ENCODE data around the gene RAB3C. TPM values are rescaled to one million over a fixed set of nuclear protein-coding genes. Genes with fewer than 3 reads are reported as not detected.

Gene RAB3C
- polyA plus RNA-seq, 1 donor (not counting 4 experiments of a cell fraction or from before 2014, with no cell fraction given) = not detected

DNA sequence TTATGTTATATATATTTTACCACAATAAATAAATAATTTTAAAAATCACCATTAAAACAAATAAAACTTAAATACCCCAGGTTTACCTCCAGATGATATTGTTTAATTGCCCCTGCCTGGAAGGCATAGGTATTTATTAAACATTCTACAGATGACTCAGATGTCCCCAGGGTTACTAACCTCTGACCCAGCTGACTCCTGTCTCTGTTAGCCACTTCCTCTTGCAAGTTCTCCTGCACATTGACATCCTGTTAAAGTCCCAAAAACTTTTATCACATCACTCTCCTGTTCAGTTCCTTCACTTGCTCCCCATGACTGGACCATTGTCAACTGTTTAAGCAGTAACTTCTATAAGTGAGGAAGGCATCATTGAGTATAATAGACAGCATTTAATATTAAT is 37.0 kb upstream of the RAB3C start:
- no peaks in the 10 kb centered on the region for H3K79me2 ChIP-seq (ENCODE audit: control insufficient read depth, insufficient read depth, low read length)
- no peaks in the 10 kb centered on the region for H3K27me3 ChIP-seq (ENCODE audit: control insufficient read depth, extremely low read depth, insufficient read depth, low read length)
- H4K20me1 ChIP-seq (ENCODE audit: control insufficient read depth, extremely low read depth, insufficient read depth, low read length) = no peaks in the 10 kb centered on the region
- TF ChIP-seq, protein P1, sequence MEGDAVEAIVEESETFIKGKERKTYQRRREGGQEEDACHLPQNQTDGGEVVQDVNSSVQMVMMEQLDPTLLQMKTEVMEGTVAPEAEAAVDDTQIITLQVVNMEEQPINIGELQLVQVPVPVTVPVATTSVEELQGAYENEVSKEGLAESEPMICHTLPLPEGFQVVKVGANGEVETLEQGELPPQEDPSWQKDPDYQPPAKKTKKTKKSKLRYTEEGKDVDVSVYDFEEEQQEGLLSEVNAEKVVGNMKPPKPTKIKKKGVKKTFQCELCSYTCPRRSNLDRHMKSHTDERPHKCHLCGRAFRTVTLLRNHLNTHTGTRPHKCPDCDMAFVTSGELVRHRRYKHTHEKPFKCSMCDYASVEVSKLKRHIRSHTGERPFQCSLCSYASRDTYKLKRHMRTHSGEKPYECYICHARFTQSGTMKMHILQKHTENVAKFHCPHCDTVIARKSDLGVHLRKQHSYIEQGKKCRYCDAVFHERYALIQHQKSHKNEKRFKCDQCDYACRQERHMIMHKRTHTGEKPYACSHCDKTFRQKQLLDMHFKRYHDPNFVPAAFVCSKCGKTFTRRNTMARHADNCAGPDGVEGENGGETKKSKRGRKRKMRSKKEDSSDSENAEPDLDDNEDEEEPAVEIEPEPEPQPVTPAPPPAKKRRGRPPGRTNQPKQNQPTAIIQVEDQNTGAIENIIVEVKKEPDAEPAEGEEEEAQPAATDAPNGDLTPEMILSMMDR (optimal IDR thresholded peaks at IDR 0.05 in 1 of 3, IDR thresholded peaks at IDR 0.05 in 1 of 3, conservative IDR thresholded peaks at IDR 0.05 in 1 of 3; ENCODE audit: extremely low read depth in 1 of 3, insufficient read depth in 2 of 3, low read length in 3 of 3) = no peak
- TF ChIP-seq EZH2 (IDR thresholded peaks at IDR 0.05; ENCODE audit: low read length) = no peak
- no peak overlapping the region for H2AFZ ChIP-seq (ENCODE audit: control insufficient read depth, low read length)
- FAIRE-seq (no peak), DNase-seq (ENCODE audit: low read depth, low spot score) (no peak)
- H3K4me1 ChIP-seq (ENCODE audit: control insufficient read depth, extremely low read depth, insufficient read depth, low read length) = no peaks in the 10 kb centered on the region
- no peaks in the 10 kb centered on the region for H3K36me3 ChIP-seq (ENCODE audit: control insufficient read depth in 2 of 2, extremely low read depth in 1 of 2, insufficient read depth in 2 of 2, low read length in 2 of 2)
- no peak overlapping the region for H3K4me3 ChIP-seq (ENCODE audit: control insufficient read depth in 2 of 3, extremely low read depth in 1 of 3, insufficient read depth in 2 of 3, low read depth in 1 of 3, low read length in 3 of 3)
- no peak overlapping the region for H3K9ac ChIP-seq (ENCODE audit: control insufficient read depth, extremely low read depth, insufficient read depth, low read length)
- dilution Hi-C loops (cut with MboI; ENCODE audit: extremely low pct_ligation_motif_present, low sequenced_read_pairs) = no loop called here
- no peak overlapping the region for H3K27ac ChIP-seq (ENCODE audit: control insufficient read depth, insufficient read depth, low read length)
- H3K9me1 ChIP-seq (ENCODE audit: control insufficient read depth, extremely low read depth, insufficient read depth, low read length) = no peaks in the 10 kb centered on the region
- no peak overlapping the region for H3K4me2 ChIP-seq (ENCODE audit: control insufficient read depth, extremely low read depth, insufficient read depth, low read depth, low read length)
- H3K9me3 ChIP-seq (ENCODE audit: control insufficient read depth, low read depth, low read length) = no peaks in the 10 kb centered on the region

DNA sequence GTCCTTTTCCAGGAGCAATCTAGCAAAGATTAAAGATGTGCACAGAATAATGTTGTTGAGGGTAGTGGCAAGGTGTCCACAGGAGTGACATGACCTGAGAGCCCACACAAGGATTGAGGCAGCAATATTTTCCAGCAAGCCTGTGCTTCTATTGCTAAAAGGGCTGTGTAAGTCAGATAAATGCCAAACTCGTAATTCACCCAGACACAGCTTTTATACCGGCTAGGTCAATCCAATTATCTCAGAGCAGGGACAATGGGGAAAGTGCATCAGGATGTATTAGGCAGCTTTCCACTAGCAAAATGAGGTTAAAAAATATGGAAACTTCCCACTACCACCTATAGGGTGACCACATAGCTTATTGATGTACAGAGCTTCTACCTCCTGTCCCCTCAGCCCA is 34.8 kb upstream of the RAB3C start:
- no peaks in the 10 kb centered on the region for H4K20me1 ChIP-seq (ENCODE audit: control insufficient read depth, extremely low read depth, insufficient read depth, low read length)
- no peak overlapping the region for H3K9ac ChIP-seq (ENCODE audit: control insufficient read depth, extremely low read depth, insufficient read depth, low read length)
- H3K4me2 ChIP-seq (ENCODE audit: control insufficient read depth, extremely low read depth, insufficient read depth, low read depth, low read length) = no peak overlapping the region
- DNase-seq (ENCODE audit: low read depth, low spot score) (no peak), FAIRE-seq (no peak)
- H3K79me2 ChIP-seq (ENCODE audit: control insufficient read depth, insufficient read depth, low read length) = no peaks in the 10 kb centered on the region
- no peaks in the 10 kb centered on the region for H3K9me1 ChIP-seq (ENCODE audit: control insufficient read depth, extremely low read depth, insufficient read depth, low read length)
- no peaks in the 10 kb centered on the region for H3K36me3 ChIP-seq (ENCODE audit: control insufficient read depth in 2 of 2, extremely low read depth in 1 of 2, insufficient read depth in 2 of 2, low read length in 2 of 2)
- H3K9me3 ChIP-seq (ENCODE audit: control insufficient read depth, low read depth, low read length) = no peaks in the 10 kb centered on the region
- H3K4me3 ChIP-seq (ENCODE audit: control insufficient read depth in 2 of 3, extremely low read depth in 1 of 3, insufficient read depth in 2 of 3, low read depth in 1 of 3, low read length in 3 of 3) = no peak overlapping the region
- no peak overlapping the region for H3K27ac ChIP-seq (ENCODE audit: control insufficient read depth, insufficient read depth, low read length)
- H3K27me3 ChIP-seq (ENCODE audit: control insufficient read depth, extremely low read depth, insufficient read depth, low read length) = no peaks in the 10 kb centered on the region
- TF ChIP-seq, protein P1 (optimal IDR thresholded peaks at IDR 0.05 in 1 of 3, IDR thresholded peaks at IDR 0.05 in 1 of 3, conservative IDR thresholded peaks at IDR 0.05 in 1 of 3; ENCODE audit: extremely low read depth in 1 of 3, insufficient read depth in 2 of 3, low read length in 3 of 3) = no peak
- no peak for TF ChIP-seq EZH2 (IDR thresholded peaks at IDR 0.05; ENCODE audit: low read length)
- H2AFZ ChIP-seq (ENCODE audit: control insufficient read depth, low read length) = no peak overlapping the region
- no peaks in the 10 kb centered on the region for H3K4me1 ChIP-seq (ENCODE audit: control insufficient read depth, extremely low read depth, insufficient read depth, low read length)
- dilution Hi-C loops (cut with MboI; ENCODE audit: extremely low pct_ligation_motif_present, low sequenced_read_pairs) = no loop called here
